Trophoblast cell (in vitro differentiated cells and primary cell): ENCODE measurements around the gene CCDC124.
"Not testable (repeated sequence)": the region's sequence is repeated elsewhere in the genome, so short reads cannot be mapped to it uniquely, and the experiment has no call there.

Source experiments
- DNase-seq, 2 donors: peaks; one replicate each; pipeline ENCODE4 v3.0.0-alpha.2; 2016
- H2AFZ ChIP-seq: 2 replicates; pipeline ENCODE4 v1.6.1; 2013; ENCODE audit warnings: low read length, moderate library complexity, mild to moderate bottlenecking; ENCODE audit not compliant: insufficient read depth, poor library complexity
- H2AK5ac ChIP-seq: 2 replicates; pipeline ENCODE4 v1.6.1; 2013; ENCODE audit warnings: mild to moderate bottlenecking, low read length
- H2BK120ac ChIP-seq: 2 replicates; pipeline ENCODE4 v1.6.1; 2013; ENCODE audit warnings: low read length, mild to moderate bottlenecking, moderate library complexity; ENCODE audit not compliant: insufficient read depth, poor library complexity
- H2BK12ac ChIP-seq: 2 replicates; pipeline ENCODE4 v1.6.1; 2013; ENCODE audit warnings: mild to moderate bottlenecking, low read length, moderate library complexity
- H2BK5ac ChIP-seq: 2 replicates; pipeline ENCODE4 v1.6.1; 2013; ENCODE audit warnings: low read length, low read depth, moderate library complexity, mild to moderate bottlenecking; ENCODE audit not compliant: poor library complexity
- H3K14ac ChIP-seq: 2 replicates; pipeline ENCODE4 v1.6.1; 2013; ENCODE audit warnings: mild to moderate bottlenecking, low read length
- H3K18ac ChIP-seq: 2 replicates; pipeline ENCODE4 v1.6.1; 2013; ENCODE audit warnings: mild to moderate bottlenecking, low read length
- H3K23ac ChIP-seq: 2 replicates; pipeline ENCODE4 v1.6.1; 2013; ENCODE audit warnings: low read length
- H3K27ac ChIP-seq: 2 replicates; pipeline ENCODE4 v1.5.1; 2013; ENCODE audit warnings: low read depth, mild to moderate bottlenecking, inconsistent platforms, low read length, moderate library complexity
- H3K27me3 ChIP-seq: 2 replicates; pipeline ENCODE4 v1.6.1; 2013; ENCODE audit warnings: inconsistent platforms, mild to moderate bottlenecking, low read length, moderate library complexity; ENCODE audit not compliant: insufficient read depth
- H3K36me3 ChIP-seq, 2 experiments: 1 replicate in 1 of 2; 2 replicates in 1 of 2; pipeline ENCODE4 v1.6.1; 2013; ENCODE audit warnings: low read length in 2 of 2, mild to moderate bottlenecking in 2 of 2, moderate library complexity in 1 of 2; ENCODE audit not compliant: insufficient read depth in 2 of 2, control insufficient read depth in 1 of 2
- H3K4ac ChIP-seq: 2 replicates; pipeline ENCODE4 v1.6.1; 2013; ENCODE audit warnings: low read depth, mild to moderate bottlenecking, low read length, moderate library complexity
- H3K4me1 ChIP-seq, 2 experiments: 1 replicate in 1 of 2; 2 replicates in 1 of 2; pipeline ENCODE4 v1.6.1; 2013; ENCODE audit warnings: low read length in 2 of 2, mild to moderate bottlenecking in 2 of 2, moderate library complexity in 1 of 2; ENCODE audit not compliant: insufficient read depth in 2 of 2, control insufficient read depth in 1 of 2
- H3K4me2 ChIP-seq: 2 replicates; pipeline ENCODE4 v1.6.1; 2013; ENCODE audit warnings: inconsistent platforms, mild to moderate bottlenecking, low read length, moderate library complexity
- H3K4me3 ChIP-seq: 2 replicates; pipeline ENCODE4 v1.5.1; 2013; ENCODE audit warnings: mild to moderate bottlenecking, low read depth, low read length, inconsistent platforms
- H3K79me1 ChIP-seq: one replicate; pipeline ENCODE4 v1.6.1; 2013; ENCODE audit warnings: low read length
- H3K79me2 ChIP-seq: 2 replicates; pipeline ENCODE4 v1.6.1; 2013; ENCODE audit warnings: low read length, mild to moderate bottlenecking; ENCODE audit not compliant: control insufficient read depth, insufficient read depth, poor library complexity
- H3K9ac ChIP-seq: 2 replicates; pipeline ENCODE4 v1.6.1; 2013; ENCODE audit warnings: mild to moderate bottlenecking, low read length
- H3K9me3 ChIP-seq: 2 replicates; pipeline ENCODE4 v1.6.1; 2013; ENCODE audit warnings: low read depth, mild to moderate bottlenecking, control low read depth, inconsistent platforms, low read length; ENCODE audit not compliant: insufficient read depth
- H4K12ac ChIP-seq: 2 replicates; pipeline ENCODE4 v1.6.1; 2013; ENCODE audit warnings: low read depth, mild to moderate bottlenecking, low read length, moderate library complexity
- H4K8ac ChIP-seq: 2 replicates; pipeline ENCODE4 v1.6.1; 2013; ENCODE audit warnings: low read depth, mild to moderate bottlenecking, low read length, moderate library complexity
- H4K91ac ChIP-seq: one replicate; pipeline ENCODE4 v1.6.1; 2013; ENCODE audit warnings: low read depth, mild to moderate bottlenecking, low read length, moderate library complexity
- WGBS: extraction: QIAGEN DNeasy Blood & Tissue Kit; methylation state at CpG from one replicate; pipeline ENCODE4 v1.1.7; 2013; ENCODE audit warnings: missing lambda C conversion rate; ENCODE audit not compliant: insufficient read length, insufficient coverage; ENCODE audit errors: extremely low coverage; 5-methylcytosine and 5-hydroxymethylcytosine counted together

CCDC124 gene

DNA sequence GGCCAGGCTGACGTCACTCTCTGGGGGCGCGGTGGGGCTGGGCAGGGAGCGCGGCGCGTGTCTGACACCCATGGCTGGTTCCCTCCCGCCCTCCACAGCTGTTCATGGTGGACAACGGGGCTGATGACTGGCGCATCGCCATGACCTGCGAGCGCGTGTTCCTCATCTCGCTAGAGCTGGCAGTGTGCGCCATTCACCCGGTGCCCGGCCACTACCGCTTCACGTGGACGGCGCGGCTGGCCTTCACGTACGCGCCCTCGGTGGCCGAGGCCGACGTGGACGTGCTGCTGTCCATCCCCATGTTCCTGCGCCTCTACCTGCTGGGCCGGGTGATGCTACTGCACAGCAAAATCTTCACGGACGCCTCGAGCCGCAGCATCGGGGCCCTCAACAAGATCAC is 48.8 kb downstream of the CCDC124 start:
- Histone ChIP-seq H2BK12ac (no peak overlapping the region), H2AFZ (no peak overlapping the region), H3K4me2 (no peak overlapping the region), H3K4me1 (no peaks in the 10 kb centered on the region), H4K12ac (no peak overlapping the region), H3K79me1 (no peaks in the 10 kb centered on the region), H4K91ac (no peak overlapping the region), H3K27ac (no peak overlapping the region), H2BK120ac (no peak overlapping the region), H3K18ac (no peak overlapping the region), H2AK5ac (no peak overlapping the region), H3K36me3 (no peaks in the 10 kb centered on the region), H4K8ac (no peak overlapping the region), H3K27me3 (no peaks in the 10 kb centered on the region), H2BK5ac (no peak overlapping the region), H3K23ac (no peak overlapping the region), H3K4ac (no peak overlapping the region), H3K4me3 (no peak overlapping the region), H3K9ac (no peak overlapping the region), H3K9me3 (peaks cover 5% of the 10 kb centered on the region), H3K79me2 (no peaks in the 10 kb centered on the region), H3K14ac (no peak overlapping the region)
- DNase-seq = no peak
- no CpG with 5 or more reads among the region's 38 CpGs for WGBS

GRCh38 chr19:17982430-17982829 is 49.6 kb downstream of the CCDC124 start:
- Histone ChIP-seq H3K9me3 (peaks cover 5% of the 10 kb centered on the region), H3K4ac (no peak overlapping the region), H3K4me3 (no peak overlapping the region), H2AK5ac (no peak overlapping the region), H4K12ac (no peak overlapping the region), H2BK120ac (no peak overlapping the region), H3K4me2 (no peak overlapping the region), H3K36me3 (no peaks in the 10 kb centered on the region), H2BK5ac (no peak overlapping the region), H3K23ac (no peak overlapping the region), H3K18ac (no peak overlapping the region), H2BK12ac (no peak overlapping the region), H3K27ac (no peak overlapping the region), H4K8ac (no peak overlapping the region), H3K14ac (no peak overlapping the region), H3K9ac (no peak overlapping the region), H3K79me2 (no peaks in the 10 kb centered on the region), H2AFZ (no peak overlapping the region), H3K4me1 (no peaks in the 10 kb centered on the region), H3K27me3 (no peaks in the 10 kb centered on the region), H3K79me1 (no peaks in the 10 kb centered on the region), H4K91ac (no peak overlapping the region)
- no CpG with 5 or more reads among the region's 22 CpGs for WGBS
- no peak for DNase-seq

GRCh38 chr19:17985037-17985818 is 52.4 kb downstream of the CCDC124 start:
- no peaks in the 10 kb centered on the region for H3K27me3 ChIP-seq
- H3K27ac ChIP-seq = no peak overlapping the region
- no peak overlapping the region for H3K4me2 ChIP-seq
- H3K79me2 ChIP-seq = no peaks in the 10 kb centered on the region
- H3K36me3 ChIP-seq = no peaks in the 10 kb centered on the region
- no peak overlapping the region for H3K14ac ChIP-seq
- no peak for DNase-seq
- no peak overlapping the region for H2BK5ac ChIP-seq
- no peak overlapping the region for H4K91ac ChIP-seq
- no peak overlapping the region for H3K4ac ChIP-seq
- no peak overlapping the region for H3K18ac ChIP-seq
- no peak overlapping the region for H2BK12ac ChIP-seq
- no peaks in the 10 kb centered on the region for H3K4me1 ChIP-seq
- H2AFZ ChIP-seq = no peak overlapping the region
- no peak overlapping the region for H3K4me3 ChIP-seq
- H3K79me1 ChIP-seq = no peaks in the 10 kb centered on the region
- H2AK5ac ChIP-seq = no peak overlapping the region
- peaks cover 5% of the 10 kb centered on the region for H3K9me3 ChIP-seq
- no peak overlapping the region for H3K23ac ChIP-seq
- no peak overlapping the region for H2BK120ac ChIP-seq
- no peak overlapping the region for H3K9ac ChIP-seq
- WGBS = no CpG with 5 or more reads among the region's 17 CpGs
- no peak overlapping the region for H4K12ac ChIP-seq
- H4K8ac ChIP-seq = no peak overlapping the region

GRCh38 chr19:17986569-17986968 is 53.8 kb downstream of the CCDC124 start:
- not testable (repeated sequence) for H3K36me3 ChIP-seq, H2BK120ac ChIP-seq, H3K79me2 ChIP-seq, DNase-seq, H2BK5ac ChIP-seq, H3K4ac ChIP-seq, H4K8ac ChIP-seq, H3K79me1 ChIP-seq, H2BK12ac ChIP-seq, H2AFZ ChIP-seq, H3K27ac ChIP-seq, H3K9ac ChIP-seq, H3K9me3 ChIP-seq, H4K91ac ChIP-seq, H2AK5ac ChIP-seq, H4K12ac ChIP-seq, H3K14ac ChIP-seq, H3K18ac ChIP-seq, H3K4me1 ChIP-seq, H3K23ac ChIP-seq, H3K27me3 ChIP-seq, H3K4me3 ChIP-seq, H3K4me2 ChIP-seq
- no CpG with 5 or more reads among the region's 8 CpGs for WGBS
